Choroid plexus epithelial cell (primary cell): ENCODE data around the gene PATL2.
"Not testable (repeated sequence)": the region's sequence is repeated elsewhere in the genome, so short reads cannot be mapped to it uniquely, and the experiment has no call there.

Source experiments
- DNase-seq: peaks from one replicate; pipeline ENCODE4 v3.0.0-alpha.2; 2010; ENCODE audit warnings: low read depth
- H3K4me3 ChIP-seq: 2 replicates; pipeline ENCODE4 v1.5.1; 2011; ENCODE audit warnings: low read depth, mild to moderate bottlenecking, control low read depth, low read length, moderate library complexity
- CTCF ChIP-seq: conservative IDR thresholded peaks from 2 replicates; pipeline ENCODE4 v1.5.1; 2011; ENCODE audit warnings: low read depth, mild to moderate bottlenecking, control low read depth, inconsistent platforms, low read length, moderate library complexity

PATL2 gene

GRCh38 chr15:44633603-44634002, 77.5 kb downstream of the PATL2 start:
- no peak overlapping the region for H3K4me3 ChIP-seq
- no peak for TF ChIP-seq CTCF
- DNase-seq: peak; percentile 52

- H3K4me3 ChIP-seq, DNase-seq: not testable (repeated sequence)
Observed at GRCh38 chr15:44625286-44625685, 85.8 kb downstream of the PATL2 start.

GRCh38 chr15:44623178-44623577, 87.9 kb downstream of the PATL2 start:
- no peak for DNase-seq
- no peak overlapping the region for H3K4me3 ChIP-seq
- no peak for TF ChIP-seq CTCF

GRCh38 chr15:44620081-44620480, 91.0 kb downstream of the PATL2 start:
- no peak overlapping the region for H3K4me3 ChIP-seq
- no peak for TF ChIP-seq CTCF
- DNase-seq: no peak

DNA sequence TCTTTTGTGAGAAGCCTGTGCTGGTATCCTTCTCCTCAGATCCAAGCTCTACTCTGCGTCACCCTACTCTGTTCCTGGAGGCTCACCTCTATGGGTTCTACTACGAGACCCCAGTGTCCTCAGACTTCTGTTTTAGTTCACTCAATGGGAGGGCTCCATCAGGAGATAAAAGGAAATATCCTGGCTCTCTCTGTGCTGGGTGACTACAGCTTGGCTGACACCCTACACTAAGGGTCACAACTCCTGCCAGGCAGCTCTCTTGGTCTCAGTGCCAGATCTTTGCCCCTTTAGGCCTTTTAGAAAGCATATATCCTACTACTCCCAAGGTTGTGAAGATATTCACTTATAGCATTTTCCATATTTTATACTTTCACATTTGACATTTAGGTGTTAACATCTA, 94.1 kb downstream of the PATL2 start:
- no peak for TF ChIP-seq CTCF
- no peak for DNase-seq
- H3K4me3 ChIP-seq: no peak overlapping the region
